PC-3 (cell line): ENCODE results near the gene LRIT1. TPM values are rescaled to one million over a fixed set of nuclear protein-coding genes. Genes with fewer than 3 reads are reported as not detected.

Experiments
- ATAC-seq: fragments of 200-7000 bp; cut with Tn5 transposase; 2 replicates; pipeline ENCODE4 v1.9.1; 2020; ENCODE audit warnings: mild to moderate bottlenecking, moderate library complexity
- BruUV-seq: library from RNA; stranded (reverse); fragments of 400-500 nt; replicated peaks from 2 replicates; lab custom pipeline; 2021; lab: Mats Ljungman, UMichigan
- CTCF ChIA-PET: fragments of 300-600 bp; sonication (Branson Sonifier 250); formaldehyde crosslinking; loops from one replicate; lab custom pipeline; 2022; ENCODE audit warnings: antibody characterized with exemption; lab: Charles Lee
- POLR2A ChIA-PET: fragments of 300-600 bp; sonication (Branson Sonifier 250); formaldehyde crosslinking; loops from one replicate; lab custom pipeline; 2022; ENCODE audit warnings: antibody characterized with exemption; ENCODE audit not compliant: unreplicated experiment; lab: Charles Lee
- DNase-seq: peaks from one replicate; pipeline ENCODE4 v3.0.0-alpha.2; 2015
- H2AFZ ChIP-seq: fragments of 300-600 bp; sonication (generic); 2 replicates; pipeline ENCODE4 v1.6.0; 2016; ENCODE audit warnings: antibody characterized with exemption, low read length
- H3F3A ChIP-seq: fragments of 300-600 bp; sonication (generic); one replicate; pipeline ENCODE4 v1.6.0; 2017; ENCODE audit warnings: antibody characterized with exemption, low read length, control low read depth, mild to moderate bottlenecking; ENCODE audit not compliant: unreplicated experiment
- H3K27ac ChIP-seq: fragments of 300-600 bp; sonication (generic); 2 replicates; pipeline ENCODE4 v1.5.1; 2016; ENCODE audit warnings: mild to moderate bottlenecking, low read length
- H3K27me3 ChIP-seq: fragments of 300-600 bp; sonication (generic); 2 replicates; pipeline ENCODE4 v1.6.1; 2016; ENCODE audit warnings: low read length, mixed read lengths
- H3K36me3 ChIP-seq: fragments of 300-600 bp; sonication (generic); 2 replicates; pipeline ENCODE4 v1.6.1; 2016; ENCODE audit warnings: low read depth, mixed run types, low read length, mixed read lengths
- H3K4me1 ChIP-seq: fragments of 300-600 bp; sonication (generic); 2 replicates; pipeline ENCODE4 v1.5.1; 2016; ENCODE audit warnings: low read length; ENCODE audit not compliant: insufficient read depth
- H3K4me2 ChIP-seq: fragments of 300-600 bp; sonication (generic); 2 replicates; pipeline ENCODE4 v1.6.0; 2016; ENCODE audit warnings: low read length
- H3K4me3 ChIP-seq: fragments of 300-600 bp; sonication (generic); 2 replicates; pipeline ENCODE4 v1.5.1; 2016; ENCODE audit warnings: mild to moderate bottlenecking, low read length, mixed read lengths
- H3K79me2 ChIP-seq: fragments of 300-600 bp; sonication (generic); 2 replicates; pipeline ENCODE4 v1.6.1; 2017; ENCODE audit warnings: low read length, mixed read lengths
- H3K9ac ChIP-seq: fragments of 300-600 bp; sonication (generic); 2 replicates; pipeline ENCODE4 v1.6.0; 2016; ENCODE audit warnings: mild to moderate bottlenecking, low read length
- H3K9me2 ChIP-seq: fragments of 300-600 bp; sonication (generic); replicated peaks from 2 replicates; pipeline ENCODE4 v1.6.1; 2016; ENCODE audit warnings: mixed run types, low read length, mixed read lengths
- H3K9me3 ChIP-seq: fragments of 300-600 bp; sonication (generic); 2 replicates; pipeline ENCODE4 v1.6.1; 2016; ENCODE audit warnings: low read length, mixed read lengths
- H4K20me1 ChIP-seq: fragments of 300-600 bp; sonication (generic); 2 replicates; pipeline ENCODE4 v1.6.1; 2016; ENCODE audit warnings: low read length, mixed read lengths
- EZH2 ChIP-seq: fragments of 300-600 bp; sonication (generic); IDR thresholded peaks from one replicate; pipeline ENCODE4 v1.6.1; 2017; ENCODE audit warnings: antibody characterized with exemption, mild to moderate bottlenecking, low read length; ENCODE audit not compliant: unreplicated experiment
- EZH2phosphoT487 ChIP-seq: fragments of 300-600 bp; sonication (generic); IDR thresholded peaks from 2 replicates; pipeline ENCODE4 v1.6.1; 2018; ENCODE audit warnings: mild to moderate bottlenecking, antibody characterized with exemption, low read length, borderline replicate concordance
- intact Hi-C: fragments of 100-400 bp; cut with micrococcal nuclease; formaldehyde crosslinking; loops from 2 replicates; pipeline ENCODE4 v1.9.0; 2023
- total RNA-seq: library from RNA; depleted of rRNA; stranded (reverse); fragments of >200 nt; gene quantifications from 2 replicates; pipeline ENCODE4 v1.2.3, GENCODE V29; 2014
- TF ChIP-seq, protein P1 (sequence below): fragments of 300-600 bp; sonication (generic); conservative IDR thresholded peaks from 2 replicates; pipeline ENCODE4 v1.5.1; 2017; ENCODE audit warnings: antibody characterized with exemption, low read depth, mild to moderate bottlenecking, low read length

LRIT1 gene
- total RNA-seq, 1 experiment from 2014 or later, result not detected

- H3K4me3 ChIP-seq, result no peak overlapping the region
- no peak overlapping the region for H3K27ac ChIP-seq
- H3K9me3 ChIP-seq, result no peaks in the 10 kb centered on the region
- no peaks in the 10 kb centered on the region for H3K36me3 ChIP-seq
- H2AFZ ChIP-seq, result no peak overlapping the region
- no peaks in the 10 kb centered on the region for H3K4me1 ChIP-seq
- CTCF ChIA-PET, result no interaction called here
- H3K27me3 ChIP-seq, result peaks cover 32% of the 10 kb centered on the region
- H3K79me2 ChIP-seq, result no peaks in the 10 kb centered on the region
- no peak overlapping the region for H3K4me2 ChIP-seq
- no peaks in the 10 kb centered on the region for H3F3A ChIP-seq
- ATAC-seq, result no peak
- no peak for DNase-seq
- H3K9ac ChIP-seq, result no peak overlapping the region
- no TSS peak for BruUV-seq
- no peaks in the 10 kb centered on the region for H3K9me2 ChIP-seq
- intact Hi-C loops, result no loop called here
- POLR2A ChIA-PET, result no interaction called here
- no peak for TF ChIP-seq EZH2
- TF ChIP-seq, protein P1, sequence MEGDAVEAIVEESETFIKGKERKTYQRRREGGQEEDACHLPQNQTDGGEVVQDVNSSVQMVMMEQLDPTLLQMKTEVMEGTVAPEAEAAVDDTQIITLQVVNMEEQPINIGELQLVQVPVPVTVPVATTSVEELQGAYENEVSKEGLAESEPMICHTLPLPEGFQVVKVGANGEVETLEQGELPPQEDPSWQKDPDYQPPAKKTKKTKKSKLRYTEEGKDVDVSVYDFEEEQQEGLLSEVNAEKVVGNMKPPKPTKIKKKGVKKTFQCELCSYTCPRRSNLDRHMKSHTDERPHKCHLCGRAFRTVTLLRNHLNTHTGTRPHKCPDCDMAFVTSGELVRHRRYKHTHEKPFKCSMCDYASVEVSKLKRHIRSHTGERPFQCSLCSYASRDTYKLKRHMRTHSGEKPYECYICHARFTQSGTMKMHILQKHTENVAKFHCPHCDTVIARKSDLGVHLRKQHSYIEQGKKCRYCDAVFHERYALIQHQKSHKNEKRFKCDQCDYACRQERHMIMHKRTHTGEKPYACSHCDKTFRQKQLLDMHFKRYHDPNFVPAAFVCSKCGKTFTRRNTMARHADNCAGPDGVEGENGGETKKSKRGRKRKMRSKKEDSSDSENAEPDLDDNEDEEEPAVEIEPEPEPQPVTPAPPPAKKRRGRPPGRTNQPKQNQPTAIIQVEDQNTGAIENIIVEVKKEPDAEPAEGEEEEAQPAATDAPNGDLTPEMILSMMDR, result no peak
- TF ChIP-seq EZH2phosphoT487, result no peak
- H4K20me1 ChIP-seq, result no peaks in the 10 kb centered on the region
Observed at GRCh38 chr10:84232376-84232775, 9.0 kb downstream of the LRIT1 start.

DNA sequence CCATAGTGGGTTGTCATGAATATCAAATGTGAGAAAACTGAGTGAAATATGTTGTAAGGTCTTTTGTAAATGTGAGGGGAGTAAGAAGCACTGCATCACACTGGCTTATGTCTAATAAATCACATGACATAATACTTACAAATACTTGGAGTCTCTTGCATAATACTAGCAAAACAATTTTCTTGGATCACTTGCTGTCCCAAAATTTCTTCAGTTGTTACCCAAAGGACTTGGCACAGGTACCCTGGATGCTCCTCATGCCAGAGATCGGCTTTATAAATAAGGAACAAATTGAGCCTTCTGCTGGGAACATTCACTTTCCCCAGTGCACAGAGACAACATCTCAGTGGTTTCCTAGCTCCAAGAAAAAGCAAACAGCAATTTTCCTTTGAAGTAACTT is 11.0 kb downstream of the LRIT1 start:
- H3F3A ChIP-seq, result no peaks in the 10 kb centered on the region
- DNase-seq, result no peak
- H3K9ac ChIP-seq, result no peak overlapping the region
- no peaks in the 10 kb centered on the region for H3K36me3 ChIP-seq
- peaks cover 32% of the 10 kb centered on the region for H3K27me3 ChIP-seq
- intact Hi-C loops, result no loop called here
- TF ChIP-seq EZH2 (no peak), EZH2phosphoT487 (no peak)
- TF ChIP-seq, protein P1, result no peak
- H4K20me1 ChIP-seq, result no peaks in the 10 kb centered on the region
- no peaks in the 10 kb centered on the region for H3K9me3 ChIP-seq
- CTCF ChIA-PET, result no interaction called here
- no peaks in the 10 kb centered on the region for H3K79me2 ChIP-seq
- no peak overlapping the region for H3K27ac ChIP-seq
- H2AFZ ChIP-seq, result no peak overlapping the region
- no TSS peak for BruUV-seq
- H3K9me2 ChIP-seq, result no peaks in the 10 kb centered on the region
- no peak overlapping the region for H3K4me3 ChIP-seq
- POLR2A ChIA-PET, result no interaction called here
- H3K4me1 ChIP-seq, result no peaks in the 10 kb centered on the region
- no peak overlapping the region for H3K4me2 ChIP-seq
- ATAC-seq, result no peak

GRCh38 chr10:84227810-84228209 is 13.5 kb downstream of the LRIT1 start:
- Histone ChIP-seq H4K20me1 (no peaks in the 10 kb centered on the region), H3K9me2 (no peaks in the 10 kb centered on the region), H3K79me2 (no peaks in the 10 kb centered on the region), H3K27me3 (peaks cover 16% of the 10 kb centered on the region), H3K9ac (no peak overlapping the region), H2AFZ (no peak overlapping the region), H3K4me1 (no peaks in the 10 kb centered on the region), H3K9me3 (no peaks in the 10 kb centered on the region), H3K4me2 (no peak overlapping the region), H3K36me3 (no peaks in the 10 kb centered on the region), H3K4me3 (no peak overlapping the region), H3F3A (no peaks in the 10 kb centered on the region), H3K27ac (no peak overlapping the region)
- TF ChIP-seq EZH2phosphoT487 (no peak), EZH2 (no peak)
- TF ChIP-seq, protein P1, result no peak
- ATAC-seq (no peak), DNase-seq (no peak)
- no TSS peak for BruUV-seq
- intact Hi-C loops, result no loop called here
- ChIA-PET CTCF (interaction anchor here (0.5 kb wide), 1 partner anchor 12 kb away, joined by 4 read pairs; no protein-coding TSS in a partner anchor), POLR2A (no interaction called here)
